ENCODE measurements around the gene RSPO4.

RSPO4 gene

GRCh38 chr20:957544-957943 lies 44.6 kb downstream of the RSPO4 start:
- Histone ChIP-seq H3K27ac (no peak overlapping the region), H3K9me3 (no peaks in the 10 kb centered on the region), H3K4me2 (no peak overlapping the region), H3K27me3 (no peaks in the 10 kb centered on the region), H3K4me1 (peaks cover 12% of the 10 kb centered on the region), H3K9ac (no peak overlapping the region), H4K20me1 (no peaks in the 10 kb centered on the region), H3K4me3 (no peak overlapping the region), H3K36me3 (no peaks in the 10 kb centered on the region)
- no peak for TF ChIP-seq Cebpa-rat (IDR thresholded peaks at IDR 0.05)

- no peaks in the 10 kb centered on the region for H3K9me3 ChIP-seq
- peaks cover 12% of the 10 kb centered on the region for H3K4me1 ChIP-seq
- H3K27ac ChIP-seq = no peak overlapping the region
- no peaks in the 10 kb centered on the region for H3K27me3 ChIP-seq
- H3K4me3 ChIP-seq = no peak overlapping the region
- no peak for TF ChIP-seq Cebpa-rat (IDR thresholded peaks at IDR 0.05)
- H3K36me3 ChIP-seq = no peaks in the 10 kb centered on the region
- H3K4me2 ChIP-seq = no peak overlapping the region
- no peaks in the 10 kb centered on the region for H4K20me1 ChIP-seq
- no peak overlapping the region for H3K9ac ChIP-seq
Observed at GRCh38 chr20:956330-956951, 45.7 kb downstream of the RSPO4 start.

GRCh38 chr20:955656-956055 lies 46.5 kb downstream of the RSPO4 start:
- no peak overlapping the region for H3K9ac ChIP-seq
- no peaks in the 10 kb centered on the region for H3K27me3 ChIP-seq
- no peaks in the 10 kb centered on the region for H4K20me1 ChIP-seq
- TF ChIP-seq Cebpa-rat (IDR thresholded peaks at IDR 0.05) = no peak
- H3K27ac ChIP-seq = no peak overlapping the region
- no peak overlapping the region for H3K4me2 ChIP-seq
- H3K4me1 ChIP-seq = peaks cover 12% of the 10 kb centered on the region
- no peak overlapping the region for H3K4me3 ChIP-seq
- H3K9me3 ChIP-seq = no peaks in the 10 kb centered on the region
- H3K36me3 ChIP-seq = no peaks in the 10 kb centered on the region

GRCh38 chr20:955111-955510 lies 47.0 kb downstream of the RSPO4 start:
- Histone ChIP-seq H3K27me3 (no peaks in the 10 kb centered on the region), H3K27ac (no peak overlapping the region), H3K4me2 (no peak overlapping the region), H3K9ac (no peak overlapping the region), H3K4me1 (peaks cover 10% of the 10 kb centered on the region), H3K36me3 (no peaks in the 10 kb centered on the region), H4K20me1 (no peaks in the 10 kb centered on the region), H3K9me3 (no peaks in the 10 kb centered on the region), H3K4me3 (no peak overlapping the region)
- TF ChIP-seq Cebpa-rat (IDR thresholded peaks at IDR 0.05) = no peak

- no peaks in the 10 kb centered on the region for H3K36me3 ChIP-seq
- H3K4me1 ChIP-seq = no peaks in the 10 kb centered on the region
- H3K9ac ChIP-seq = no peak overlapping the region
- H3K27ac ChIP-seq = no peak overlapping the region
- no peaks in the 10 kb centered on the region for H3K27me3 ChIP-seq
- H3K4me3 ChIP-seq = no peak overlapping the region
- no peaks in the 10 kb centered on the region for H4K20me1 ChIP-seq
- H3K9me3 ChIP-seq = no peaks in the 10 kb centered on the region
- no peak for TF ChIP-seq Cebpa-rat (IDR thresholded peaks at IDR 0.05)
- no peak overlapping the region for H3K4me2 ChIP-seq
Observed at GRCh38 chr20:953742-954141, 48.4 kb downstream of the RSPO4 start.

GRCh38 chr20:952196-952795 lies 49.8 kb downstream of the RSPO4 start:
- Histone ChIP-seq H3K4me2 (no peak overlapping the region), H4K20me1 (no peaks in the 10 kb centered on the region), H3K4me3 (no peak overlapping the region), H3K4me1 (no peaks in the 10 kb centered on the region), H3K9ac (no peak overlapping the region), H3K9me3 (no peaks in the 10 kb centered on the region), H3K27me3 (no peaks in the 10 kb centered on the region), H3K27ac (no peak overlapping the region), H3K36me3 (no peaks in the 10 kb centered on the region)
- TF ChIP-seq Cebpa-rat (IDR thresholded peaks at IDR 0.05) = no peak

- no peak overlapping the region for H3K4me2 ChIP-seq
- H3K9ac ChIP-seq = no peak overlapping the region
- no peak overlapping the region for H3K27ac ChIP-seq
- no peak for TF ChIP-seq Cebpa-rat (IDR thresholded peaks at IDR 0.05)
- H3K4me3 ChIP-seq = no peak overlapping the region
- H4K20me1 ChIP-seq = no peaks in the 10 kb centered on the region
- no peaks in the 10 kb centered on the region for H3K4me1 ChIP-seq
- no peaks in the 10 kb centered on the region for H3K9me3 ChIP-seq
- no peaks in the 10 kb centered on the region for H3K27me3 ChIP-seq
- no peaks in the 10 kb centered on the region for H3K36me3 ChIP-seq
Observed at GRCh38 chr20:951384-952169, 50.5 kb downstream of the RSPO4 start.

GRCh38 chr20:949717-950116 lies 52.4 kb downstream of the RSPO4 start:
- no peaks in the 10 kb centered on the region for H3K27me3 ChIP-seq
- no peaks in the 10 kb centered on the region for H3K4me1 ChIP-seq
- H3K4me3 ChIP-seq = no peak overlapping the region
- no peak overlapping the region for H3K4me2 ChIP-seq
- no peaks in the 10 kb centered on the region for H3K9me3 ChIP-seq
- no peak overlapping the region for H3K9ac ChIP-seq
- H3K36me3 ChIP-seq = no peaks in the 10 kb centered on the region
- no peak overlapping the region for H3K27ac ChIP-seq
- no peaks in the 10 kb centered on the region for H4K20me1 ChIP-seq
- no peak for TF ChIP-seq Cebpa-rat (IDR thresholded peaks at IDR 0.05)

- Histone ChIP-seq H3K9ac (no peak overlapping the region), H3K27me3 (no peaks in the 10 kb centered on the region), H3K27ac (no peak overlapping the region), H3K4me1 (no peaks in the 10 kb centered on the region), H3K4me3 (no peak overlapping the region), H4K20me1 (no peaks in the 10 kb centered on the region), H3K36me3 (no peaks in the 10 kb centered on the region), H3K4me2 (no peak overlapping the region), H3K9me3 (no peaks in the 10 kb centered on the region)
- TF ChIP-seq Cebpa-rat (IDR thresholded peaks at IDR 0.05) = no peak
Observed at GRCh38 chr20:946826-947225, 55.3 kb downstream of the RSPO4 start.

GRCh38 chr20:945841-946240 lies 56.3 kb downstream of the RSPO4 start:
- no peak for TF ChIP-seq Cebpa-rat (IDR thresholded peaks at IDR 0.05)
- Histone ChIP-seq H3K27ac (no peak overlapping the region), H3K36me3 (no peaks in the 10 kb centered on the region), H3K9ac (no peak overlapping the region), H3K4me1 (no peaks in the 10 kb centered on the region), H3K9me3 (no peaks in the 10 kb centered on the region), H3K27me3 (no peaks in the 10 kb centered on the region), H3K4me3 (no peak overlapping the region), H4K20me1 (no peaks in the 10 kb centered on the region), H3K4me2 (no peak overlapping the region)
